Neuron (in vitro differentiated cells): ENCODE results near the gene SIAH3.

Experiments used
- H2AFZ ChIP-seq: one replicate; pipeline ENCODE4 v1.6.1; 2013; ENCODE audit warnings: low read depth, mild to moderate bottlenecking, inconsistent platforms, low read length, moderate library complexity
- H3K27me3 ChIP-seq: one replicate; pipeline ENCODE4 v1.6.1; 2013; ENCODE audit warnings: low read length; ENCODE audit not compliant: insufficient read depth
- H3K36me3 ChIP-seq: one replicate; pipeline ENCODE4 v1.6.1; 2013; ENCODE audit warnings: low read length; ENCODE audit not compliant: insufficient read depth
- H3K4me1 ChIP-seq: one replicate; pipeline ENCODE4 v1.6.1; 2013; ENCODE audit warnings: low read length; ENCODE audit not compliant: insufficient read depth
- H3K4me3 ChIP-seq: 2 replicates; pipeline ENCODE4 v1.5.1; 2013; ENCODE audit warnings: mild to moderate bottlenecking, low read length, moderate library complexity
- H3K9me3 ChIP-seq: one replicate; pipeline ENCODE4 v1.6.1; 2013; ENCODE audit warnings: low read length

SIAH3 gene

GRCh38 chr13:45808925-45809324, 42.6 kb downstream of the SIAH3 start:
- no peak overlapping the region for H2AFZ ChIP-seq
- H3K36me3 ChIP-seq, result no peaks in the 10 kb centered on the region
- H3K9me3 ChIP-seq, result no peaks in the 10 kb centered on the region
- H3K4me3 ChIP-seq, result no peak overlapping the region
- no peaks in the 10 kb centered on the region for H3K4me1 ChIP-seq
- peaks cover 2% of the 10 kb centered on the region for H3K27me3 ChIP-seq

GRCh38 chr13:45807520-45808099, 43.9 kb downstream of the SIAH3 start:
- H3K4me1 ChIP-seq, result no peaks in the 10 kb centered on the region
- no peaks in the 10 kb centered on the region for H3K36me3 ChIP-seq
- no peak overlapping the region for H3K4me3 ChIP-seq
- H3K9me3 ChIP-seq, result no peaks in the 10 kb centered on the region
- H3K27me3 ChIP-seq, result peaks cover 2% of the 10 kb centered on the region
- no peak overlapping the region for H2AFZ ChIP-seq

- Histone ChIP-seq H3K27me3 (no peaks in the 10 kb centered on the region), H2AFZ (no peak overlapping the region), H3K9me3 (no peaks in the 10 kb centered on the region), H3K4me3 (no peak overlapping the region), H3K4me1 (no peaks in the 10 kb centered on the region), H3K36me3 (no peaks in the 10 kb centered on the region)
Observed at GRCh38 chr13:45800485-45800884, 51.1 kb downstream of the SIAH3 start.

DNA sequence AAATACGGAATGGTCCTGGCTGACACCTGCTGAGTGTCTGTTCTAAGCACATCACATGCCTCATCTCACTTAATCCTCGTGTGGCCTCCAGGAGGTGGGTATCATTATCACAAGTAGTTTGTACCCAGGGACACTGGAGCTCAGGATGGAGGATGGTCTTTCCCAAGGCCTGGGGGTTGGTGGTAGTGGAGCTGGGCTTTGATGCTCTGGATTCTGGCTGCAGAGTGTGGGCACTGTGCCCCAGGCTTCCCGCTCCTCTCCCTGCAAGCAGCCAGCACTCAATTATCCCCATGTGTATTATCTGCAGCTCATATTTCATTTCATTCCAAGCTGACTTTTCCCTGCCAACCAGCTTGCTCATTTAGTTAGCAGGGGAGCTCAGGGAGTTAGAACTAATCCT, 52.1 kb downstream of the SIAH3 start:
- Histone ChIP-seq H3K9me3 (no peaks in the 10 kb centered on the region), H2AFZ (no peak overlapping the region), H3K36me3 (no peaks in the 10 kb centered on the region), H3K4me3 (no peak overlapping the region), H3K27me3 (no peaks in the 10 kb centered on the region), H3K4me1 (no peaks in the 10 kb centered on the region)

DNA sequence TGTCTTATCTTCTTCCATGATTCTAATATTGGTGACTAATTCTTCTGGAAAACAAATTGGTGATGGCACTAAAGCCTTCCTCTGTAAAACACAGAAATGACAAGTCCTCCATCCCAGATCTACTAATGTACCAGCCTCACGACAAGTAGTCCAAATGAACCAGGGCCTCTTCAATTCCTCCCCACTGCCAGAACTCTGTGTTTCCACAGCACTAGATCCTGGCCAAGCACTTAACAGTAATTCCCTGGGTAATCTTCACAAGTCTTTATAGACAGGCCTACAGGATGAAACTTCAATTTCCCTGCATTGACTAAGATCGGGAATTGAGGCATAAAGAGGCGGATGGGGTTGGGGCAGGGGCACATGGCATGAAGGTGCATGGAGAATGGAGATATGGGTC, 52.7 kb downstream of the SIAH3 start:
- Histone ChIP-seq H3K4me1 (no peaks in the 10 kb centered on the region), H3K9me3 (no peaks in the 10 kb centered on the region), H3K4me3 (no peak overlapping the region), H3K36me3 (no peaks in the 10 kb centered on the region), H2AFZ (no peak overlapping the region), H3K27me3 (no peaks in the 10 kb centered on the region)

- H3K9me3 ChIP-seq, result peaks cover 1% of the 10 kb centered on the region
- no peak overlapping the region for H2AFZ ChIP-seq
- H3K4me3 ChIP-seq, result no peak overlapping the region
- no peaks in the 10 kb centered on the region for H3K4me1 ChIP-seq
- H3K36me3 ChIP-seq, result no peaks in the 10 kb centered on the region
- H3K27me3 ChIP-seq, result peaks cover 2% of the 10 kb centered on the region
Observed at GRCh38 chr13:45796426-45797235, 54.9 kb downstream of the SIAH3 start.

DNA sequence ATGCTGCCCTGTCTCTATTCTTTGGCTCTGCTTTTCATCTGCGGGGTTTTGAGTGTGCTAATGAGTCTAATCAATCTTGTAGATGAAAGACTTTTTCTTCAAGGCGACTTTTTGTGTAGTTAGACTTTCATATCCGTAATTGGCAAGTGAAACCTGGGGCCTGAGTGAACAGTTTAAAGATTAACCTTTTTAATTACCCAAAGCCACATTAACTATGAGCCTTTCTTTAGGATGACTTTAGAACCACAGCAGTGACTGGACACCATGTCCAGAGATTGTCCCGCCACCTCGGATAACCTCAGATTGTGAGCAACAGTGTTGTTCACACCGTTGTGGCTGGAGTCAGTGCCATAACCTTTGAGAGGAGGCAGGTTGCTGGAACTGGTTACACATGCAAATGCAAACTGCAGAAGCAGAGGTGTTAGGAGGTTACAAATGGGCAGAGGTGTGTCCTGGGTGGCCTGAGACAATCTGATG, 58.7 kb downstream of the SIAH3 start:
- H3K4me3 ChIP-seq, result no peak overlapping the region
- peaks cover 1% of the 10 kb centered on the region for H3K9me3 ChIP-seq
- H3K4me1 ChIP-seq, result no peaks in the 10 kb centered on the region
- H2AFZ ChIP-seq, result no peak overlapping the region
- peaks cover 2% of the 10 kb centered on the region for H3K27me3 ChIP-seq
- H3K36me3 ChIP-seq, result no peaks in the 10 kb centered on the region

- no peak overlapping the region for H3K4me3 ChIP-seq
- no peaks in the 10 kb centered on the region for H3K36me3 ChIP-seq
- no peaks in the 10 kb centered on the region for H3K27me3 ChIP-seq
- H3K4me1 ChIP-seq, result no peaks in the 10 kb centered on the region
- no peaks in the 10 kb centered on the region for H3K9me3 ChIP-seq
- H2AFZ ChIP-seq, result no peak overlapping the region
Observed at GRCh38 chr13:45788011-45788410, 63.5 kb downstream of the SIAH3 start.

DNA sequence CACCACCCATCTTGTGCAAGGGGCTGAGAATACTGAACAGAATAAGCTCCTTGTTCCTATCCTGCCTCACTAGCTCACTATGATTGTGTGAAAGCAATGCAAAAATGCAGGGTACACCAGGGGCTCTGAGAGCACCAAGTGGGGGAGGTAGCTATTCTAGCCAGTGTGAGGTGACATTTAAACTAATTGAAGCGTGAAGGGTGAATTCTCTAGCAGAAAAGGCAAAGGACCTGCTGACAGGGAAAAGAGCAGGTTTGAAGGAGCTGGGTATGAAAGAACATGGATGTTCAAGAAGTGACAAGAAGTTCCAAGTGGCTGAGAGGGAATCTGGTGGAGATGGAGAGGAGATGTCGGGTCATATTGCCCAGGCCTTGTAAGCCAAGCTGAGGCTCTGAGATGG, 64.2 kb downstream of the SIAH3 start:
- no peaks in the 10 kb centered on the region for H3K36me3 ChIP-seq
- H2AFZ ChIP-seq, result no peak overlapping the region
- H3K4me1 ChIP-seq, result no peaks in the 10 kb centered on the region
- no peak overlapping the region for H3K4me3 ChIP-seq
- H3K9me3 ChIP-seq, result no peaks in the 10 kb centered on the region
- no peaks in the 10 kb centered on the region for H3K27me3 ChIP-seq

DNA sequence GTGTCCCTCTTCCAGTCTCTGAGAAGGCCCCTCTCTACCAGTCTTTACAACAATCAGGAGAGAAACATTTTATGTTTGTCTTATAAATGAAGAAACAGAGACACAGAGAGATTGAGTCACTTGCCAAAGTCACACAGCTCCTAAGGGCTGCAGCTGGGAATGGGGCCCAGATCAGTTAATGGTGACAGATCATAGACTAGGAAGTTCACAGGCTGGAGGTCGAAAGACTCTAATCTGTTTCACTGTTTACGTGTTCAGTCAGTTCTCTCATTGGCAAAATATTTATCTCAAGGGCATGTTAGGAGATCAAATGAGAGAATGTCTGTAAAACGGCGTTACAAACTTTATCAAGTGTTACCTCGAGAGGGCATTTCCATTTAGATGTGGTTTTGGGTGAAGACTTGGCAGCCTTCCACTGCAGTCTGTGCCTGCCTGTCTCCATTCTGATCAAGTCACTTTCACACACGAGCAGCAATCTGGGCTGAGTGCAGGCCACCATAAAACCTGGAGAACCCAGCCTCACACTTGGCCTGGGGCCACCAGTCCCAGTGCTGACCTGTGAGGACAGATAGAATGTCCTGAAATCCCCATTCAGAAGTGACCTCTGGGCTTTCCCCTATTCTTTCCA, 65.1 kb downstream of the SIAH3 start:
- Histone ChIP-seq H3K36me3 (no peaks in the 10 kb centered on the region), H2AFZ (no peak overlapping the region), H3K9me3 (no peaks in the 10 kb centered on the region), H3K27me3 (no peaks in the 10 kb centered on the region), H3K4me3 (no peak overlapping the region), H3K4me1 (no peaks in the 10 kb centered on the region)

DNA sequence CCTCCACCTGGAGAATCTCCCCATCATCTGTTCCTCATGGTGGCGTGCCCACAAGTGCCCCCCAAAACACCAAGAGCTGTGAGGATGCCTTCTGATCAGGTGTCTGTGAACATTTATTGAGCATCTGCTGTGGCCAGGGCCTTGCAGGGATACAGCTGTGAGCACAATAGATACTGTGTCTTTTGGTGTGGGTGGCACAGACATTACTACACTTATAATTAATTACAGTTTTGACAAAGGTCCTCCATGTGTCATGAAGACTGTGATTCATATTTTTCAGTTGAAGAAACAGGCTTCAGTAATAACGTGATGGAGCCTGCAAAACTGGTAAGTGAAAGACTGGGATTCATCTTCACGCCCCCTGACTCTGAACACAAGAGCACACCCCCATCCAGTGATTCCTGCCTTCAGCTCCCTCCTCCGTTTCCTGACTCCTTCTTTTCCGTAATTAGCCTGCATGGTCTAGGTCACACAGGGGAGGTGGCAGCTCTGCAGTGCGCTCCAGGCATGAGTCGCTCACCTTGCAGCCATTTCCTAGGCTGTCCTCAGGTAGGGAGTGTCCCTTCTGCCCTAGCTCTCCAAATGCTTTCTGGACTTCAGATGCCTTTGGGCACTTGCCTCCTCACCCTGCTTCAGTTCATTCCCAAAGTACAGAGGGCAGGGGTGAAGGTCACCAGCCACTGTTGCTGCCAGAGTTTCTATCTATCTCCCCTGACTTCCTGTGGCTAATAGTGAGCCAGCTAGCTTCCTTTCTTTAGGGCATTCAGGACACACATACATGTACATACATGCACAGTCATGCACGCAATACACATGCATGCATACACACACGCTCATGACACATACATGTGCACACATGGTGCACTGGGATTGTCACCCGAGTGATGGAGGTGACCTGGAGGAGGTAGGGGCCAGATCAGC, 66.5 kb downstream of the SIAH3 start:
- Histone ChIP-seq H3K27me3 (no peaks in the 10 kb centered on the region), H3K4me3 (no peak overlapping the region), H2AFZ (no peak overlapping the region), H3K36me3 (no peaks in the 10 kb centered on the region), H3K9me3 (no peaks in the 10 kb centered on the region), H3K4me1 (no peaks in the 10 kb centered on the region)

- H3K27me3 ChIP-seq, result no peaks in the 10 kb centered on the region
- no peak overlapping the region for H2AFZ ChIP-seq
- H3K9me3 ChIP-seq, result no peaks in the 10 kb centered on the region
- no peak overlapping the region for H3K4me3 ChIP-seq
- H3K36me3 ChIP-seq, result no peaks in the 10 kb centered on the region
- H3K4me1 ChIP-seq, result no peaks in the 10 kb centered on the region
Observed at GRCh38 chr13:45783346-45784043, 68.1 kb downstream of the SIAH3 start.
